Transverse colon (tissue), 4 donors: ENCODE results near the gene ANKZF1.

Source experiments
- EP300 ChIP-seq: sonication (generic); formaldehyde crosslinking; IDR thresholded peaks from one replicate; pipeline ENCODE4 v1.6.1; 2017; ENCODE audit warnings: antibody characterized with exemption, low read depth
- POLR2A ChIP-seq: fragments of 450-650 bp; IDR thresholded peaks from one replicate; pipeline ENCODE4 v1.6.1; 2016; ENCODE audit warnings: antibody characterized with exemption, mild to moderate bottlenecking, moderate library complexity
- POLR2AphosphoS5 ChIP-seq, 3 donors: sonication (generic); formaldehyde crosslinking; IDR thresholded peaks; one replicate each; pipeline ENCODE4 v1.6.1; 2016; ENCODE audit warnings: antibody characterized with exemption in 3 of 3
- TF ChIP-seq, protein P1 (sequence below), 5 experiments: fragments of 200-600 bp in 3 of 5; fragments of 450-650 bp in 2 of 5; sonication (generic) in 3 of 5; IDR thresholded peaks; 1 replicate in 2 of 5; 2 replicates in 3 of 5; pipeline ENCODE4 v1.5.1; 2016 to 2017; ENCODE audit warnings: antibody characterized with exemption in 5 of 5, inconsistent platforms in 3 of 5, mild to moderate bottlenecking in 2 of 5, moderate library complexity in 1 of 5

DNA sequence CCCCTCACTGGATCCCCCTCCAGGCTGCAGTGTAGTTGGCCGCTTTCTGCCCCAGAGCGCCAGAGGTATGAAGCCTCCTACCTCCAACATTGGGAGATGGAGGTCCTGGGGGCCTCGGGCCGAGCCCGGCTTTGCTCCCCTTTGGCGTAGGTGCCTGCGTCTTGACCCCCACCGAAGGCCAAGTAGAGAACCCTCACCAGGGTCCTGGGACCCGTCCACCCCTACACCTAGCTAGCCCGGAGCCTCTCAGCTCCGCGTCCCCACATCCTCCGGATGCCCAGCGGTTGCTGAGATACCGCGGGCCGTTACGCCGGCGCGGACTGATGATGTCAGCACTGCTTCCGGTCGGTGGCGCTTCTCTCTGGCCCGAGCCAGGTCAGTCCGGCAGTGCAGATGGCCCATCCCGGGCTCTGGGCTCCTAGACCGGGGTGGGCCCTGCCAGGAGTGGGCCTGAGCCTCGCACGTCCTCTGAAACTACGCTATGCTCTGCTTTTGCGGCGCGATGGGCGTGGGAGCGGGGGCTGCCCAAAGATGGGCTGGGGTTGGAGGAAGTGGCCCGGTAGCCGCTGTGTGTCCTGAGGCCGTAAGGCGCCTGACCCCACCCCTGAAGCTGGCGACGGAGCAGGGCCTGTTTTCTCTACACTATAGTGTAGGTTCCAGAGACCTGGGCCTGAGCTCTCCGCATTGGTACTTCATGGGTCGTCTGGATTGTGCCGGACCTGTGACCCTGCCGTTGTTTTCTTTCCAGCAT is 15.7 kb downstream of the ANKZF1 start, which contains the start of the genes GLB1L and STK16:
- TF ChIP-seq POLR2A: peak; percentile 91
- TF ChIP-seq, protein P1, sequence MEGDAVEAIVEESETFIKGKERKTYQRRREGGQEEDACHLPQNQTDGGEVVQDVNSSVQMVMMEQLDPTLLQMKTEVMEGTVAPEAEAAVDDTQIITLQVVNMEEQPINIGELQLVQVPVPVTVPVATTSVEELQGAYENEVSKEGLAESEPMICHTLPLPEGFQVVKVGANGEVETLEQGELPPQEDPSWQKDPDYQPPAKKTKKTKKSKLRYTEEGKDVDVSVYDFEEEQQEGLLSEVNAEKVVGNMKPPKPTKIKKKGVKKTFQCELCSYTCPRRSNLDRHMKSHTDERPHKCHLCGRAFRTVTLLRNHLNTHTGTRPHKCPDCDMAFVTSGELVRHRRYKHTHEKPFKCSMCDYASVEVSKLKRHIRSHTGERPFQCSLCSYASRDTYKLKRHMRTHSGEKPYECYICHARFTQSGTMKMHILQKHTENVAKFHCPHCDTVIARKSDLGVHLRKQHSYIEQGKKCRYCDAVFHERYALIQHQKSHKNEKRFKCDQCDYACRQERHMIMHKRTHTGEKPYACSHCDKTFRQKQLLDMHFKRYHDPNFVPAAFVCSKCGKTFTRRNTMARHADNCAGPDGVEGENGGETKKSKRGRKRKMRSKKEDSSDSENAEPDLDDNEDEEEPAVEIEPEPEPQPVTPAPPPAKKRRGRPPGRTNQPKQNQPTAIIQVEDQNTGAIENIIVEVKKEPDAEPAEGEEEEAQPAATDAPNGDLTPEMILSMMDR (IDR thresholded peaks at IDR 0.05): no peak
- peak; percentile 52 for TF ChIP-seq EP300
- TF ChIP-seq POLR2AphosphoS5 (IDR thresholded peaks at IDR 0.05): peak; percentile 95 to 98 (median 95)
